HepG2 (cell line): ENCODE data around the gene OST4. TPM values are rescaled to one million over a fixed set of nuclear protein-coding genes. Genes with fewer than 3 reads are reported as not detected.

Source experiments
- ATM ChIP-seq: fragments of 450-650 bp; IDR thresholded peaks from 2 replicates; pipeline ENCODE4 v1.7.1; 2017; ENCODE audit warnings: mild to moderate bottlenecking, borderline replicate concordance
- BCL6 ChIP-seq: IDR thresholded peaks from 2 replicates; pipeline ENCODE4 v1.6.1; 2016; ENCODE audit warnings: missing genetic modification reagents, missing compliant biosample characterization
- CAMTA2 ChIP-seq: sonication (generic); formaldehyde crosslinking; IDR thresholded peaks from 2 replicates; pipeline ENCODE4 v1.4.0; 2020; ENCODE audit warnings: mild to moderate bottlenecking, missing genetic modification reagents, borderline replicate concordance
- SRSF9 ChIP-seq: fragments of 200-400 bp; formaldehyde crosslinking; IDR thresholded peaks from 2 replicates; pipeline ENCODE4 v1.6.1; 2018; ENCODE audit warnings: borderline replicate concordance, mild to moderate bottlenecking, low read depth, low read length; ENCODE audit not compliant: insufficient read depth, poor library complexity, severe bottlenecking
- XRCC5 ChIP-seq: fragments of 200-400 bp; formaldehyde crosslinking; optimal IDR thresholded peaks from 2 replicates; pipeline ENCODE3; 2017; ENCODE audit warnings: mild to moderate bottlenecking, low read length
- ZFP1 ChIP-seq: IDR thresholded peaks from 2 replicates; pipeline ENCODE4 v1.6.1; 2016
- ZMYM4 ChIP-seq: sonication (generic); formaldehyde crosslinking; IDR thresholded peaks from 2 replicates; pipeline ENCODE4 v1.8.1; 2023; ENCODE audit warnings: mild to moderate bottlenecking, missing genetic modification reagents
- ZNF460 ChIP-seq: sonication (generic); formaldehyde crosslinking; IDR thresholded peaks from 2 replicates; pipeline ENCODE4 v1.5.1; 2020; ENCODE audit warnings: missing genetic modification reagents, mild to moderate bottlenecking, borderline replicate concordance
- ZNF816 ChIP-seq: sonication (generic); formaldehyde crosslinking; IDR thresholded peaks from 2 replicates; pipeline ENCODE4 v1.8.0; 2022; ENCODE audit warnings: missing genetic modification reagents, mild to moderate bottlenecking, borderline replicate concordance
- polyA plus RNA-seq, 8 experiments: library from polyadenylated mRNA; depleted of rRNA in 3 of 8; stranded (reverse) in 7 of 8; unstranded in 1 of 8; fragments of >200 nt; fragmentation: Illumina TruSeq in 4 of 8; extraction: Trizol in 4 of 8; gene quantifications; 2 replicates each; pipeline versions ENCODE4 v1.2.1 to v1.2.3, GENCODE V29; 2011 to 2016; ENCODE audit warnings: low read depth in 4 of 8, missing spikeins in 1 of 8, mixed read lengths in 1 of 8; ENCODE audit not compliant: insufficient read depth in 1 of 8
- total RNA-seq, 5 experiments: library from RNA; depleted of rRNA; stranded (reverse); fragments of >200 nt; fragmentation: Illumina TruSeq; extraction: Trizol; gene quantifications; 2 replicates each; pipeline ENCODE4 v1.2.3, GENCODE V29; 2016; ENCODE audit warnings: low read depth in 1 of 5
- TF ChIP-seq, protein P1 (sequence below): sonication (generic); formaldehyde crosslinking; IDR thresholded peaks from 2 replicates; pipeline ENCODE4 v1.5.1; 2020; ENCODE audit warnings: mild to moderate bottlenecking, missing genetic modification reagents
- TF ChIP-seq, protein P2 (sequence below): sonication (generic); formaldehyde crosslinking; IDR thresholded peaks from 2 replicates; pipeline ENCODE4 v1.4.0; 2020; ENCODE audit warnings: mild to moderate bottlenecking, missing genetic modification reagents
- TF ChIP-seq, protein P3 (sequence below): sonication (generic); formaldehyde crosslinking; IDR thresholded peaks from 2 replicates; pipeline ENCODE4 v1.5.0; 2020; ENCODE audit warnings: mild to moderate bottlenecking, missing genetic modification reagents, borderline replicate concordance
- TF ChIP-seq, protein P4 (sequence below): sonication (generic); formaldehyde crosslinking; IDR thresholded peaks from 2 replicates; pipeline ENCODE4 v1.8.1; 2023; ENCODE audit warnings: missing genetic modification reagents, inconsistent platforms, borderline replicate concordance

The OST4 gene
- total and polyA plus RNA-seq, 2 of the 13 experiments (the other 11 are each of a cell fraction or from before 2014, with no cell fraction given) = 498 to 584 TPM

DNA sequence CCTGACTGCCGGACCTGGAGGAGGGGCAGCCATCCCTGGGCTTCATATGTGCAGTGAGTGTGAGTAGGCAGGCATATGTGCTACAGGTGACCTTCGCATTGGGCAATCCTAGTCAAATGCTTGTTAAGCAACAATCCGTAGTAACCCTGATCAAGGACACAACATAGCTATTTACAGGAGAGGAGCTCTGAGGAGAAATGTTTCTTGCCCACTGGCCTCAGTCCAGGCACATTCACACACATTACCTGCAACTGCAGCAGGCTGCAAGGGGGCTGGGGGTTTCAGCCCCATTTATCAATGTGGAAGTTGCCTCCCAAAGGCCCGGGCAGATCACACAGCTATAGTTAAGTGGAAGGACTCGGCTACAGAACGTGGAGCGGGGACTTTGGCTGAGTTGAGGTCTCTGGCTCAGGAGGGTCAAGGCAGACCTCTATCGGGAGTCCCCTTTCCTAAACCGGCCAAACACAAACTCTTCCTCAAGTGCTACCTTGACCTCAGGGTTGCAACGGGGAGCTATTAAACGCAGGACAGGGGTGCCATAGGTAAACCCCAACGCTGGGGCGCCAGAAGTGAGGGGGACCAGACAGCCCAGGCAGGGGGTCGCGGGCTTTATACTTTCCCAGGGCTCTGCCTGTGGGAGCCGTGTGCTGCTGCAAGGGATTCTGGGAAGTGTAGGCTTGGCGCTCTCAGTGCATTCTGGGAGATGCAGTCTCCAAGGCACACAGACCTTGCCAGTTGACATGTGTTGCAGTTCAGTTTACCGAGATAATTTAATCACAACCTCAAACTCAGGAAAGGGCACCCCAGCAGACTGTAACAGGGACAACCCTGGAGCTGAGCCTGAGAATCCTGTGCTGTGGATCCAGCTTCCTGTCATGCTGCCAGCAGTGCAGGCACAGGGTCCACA, 24.5 kb upstream of the OST4 start (continued):
- TF ChIP-seq, protein P1, sequence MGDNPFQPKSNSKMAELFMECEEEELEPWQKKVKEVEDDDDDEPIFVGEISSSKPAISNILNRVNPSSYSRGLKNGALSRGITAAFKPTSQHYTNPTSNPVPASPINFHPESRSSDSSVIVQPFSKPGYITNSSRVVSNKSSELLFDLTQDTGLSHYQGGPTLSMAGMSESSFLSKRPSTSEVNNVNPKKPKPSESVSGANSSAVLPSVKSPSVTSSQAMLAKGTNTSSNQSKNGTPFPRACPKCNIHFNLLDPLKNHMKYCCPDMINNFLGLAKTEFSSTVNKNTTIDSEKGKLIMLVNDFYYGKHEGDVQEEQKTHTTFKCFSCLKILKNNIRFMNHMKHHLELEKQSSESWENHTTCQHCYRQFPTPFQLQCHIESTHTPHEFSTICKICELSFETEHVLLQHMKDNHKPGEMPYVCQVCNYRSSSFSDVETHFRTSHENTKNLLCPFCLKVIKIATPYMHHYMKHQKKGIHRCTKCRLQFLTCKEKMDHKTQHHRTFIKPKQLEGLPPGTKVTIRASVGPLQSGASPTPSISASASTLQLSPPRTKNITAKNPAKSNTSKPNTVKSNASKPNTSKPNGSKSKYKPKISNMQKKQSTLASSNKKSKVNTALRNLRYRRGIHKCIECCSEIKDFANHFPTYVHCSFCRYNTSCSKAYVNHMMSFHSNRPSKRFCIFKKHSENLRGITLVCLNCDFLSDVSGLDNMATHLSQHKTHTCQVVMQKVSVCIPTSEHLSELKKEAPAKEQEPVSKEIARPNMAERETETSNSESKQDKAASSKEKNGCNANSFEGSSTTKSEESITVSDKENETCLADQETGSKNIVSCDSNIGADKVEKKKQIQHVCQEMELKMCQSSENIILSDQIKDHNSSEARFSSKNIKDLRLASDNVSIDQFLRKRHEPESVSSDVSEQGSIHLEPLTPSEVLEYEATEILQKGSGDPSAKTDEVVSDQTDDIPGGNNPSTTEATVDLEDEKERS (CRISPR knock-in tag) = peak; percentile 54; the same call in 1 of the 2 replicates
- TF ChIP-seq SRSF9 (no peak), CAMTA2 (CRISPR knock-in tag) (peak; percentile 73; the same call in 1 of the 2 replicates), ZNF460 (CRISPR knock-in tag) (no peak), ZFP1 (CRISPR knock-in tag) (peak; percentile 92; the same call in 1 of the 2 replicates), BCL6 (CRISPR knock-in tag) (peak; percentile 89), ZNF816 (CRISPR knock-in tag) (peak; percentile 74; the same call in 1 of the 2 replicates), XRCC5 (peak; percentile 13), ATM (no peak), ZMYM4 (CRISPR knock-in tag) (peak; percentile 87)
- TF ChIP-seq, protein P2, sequence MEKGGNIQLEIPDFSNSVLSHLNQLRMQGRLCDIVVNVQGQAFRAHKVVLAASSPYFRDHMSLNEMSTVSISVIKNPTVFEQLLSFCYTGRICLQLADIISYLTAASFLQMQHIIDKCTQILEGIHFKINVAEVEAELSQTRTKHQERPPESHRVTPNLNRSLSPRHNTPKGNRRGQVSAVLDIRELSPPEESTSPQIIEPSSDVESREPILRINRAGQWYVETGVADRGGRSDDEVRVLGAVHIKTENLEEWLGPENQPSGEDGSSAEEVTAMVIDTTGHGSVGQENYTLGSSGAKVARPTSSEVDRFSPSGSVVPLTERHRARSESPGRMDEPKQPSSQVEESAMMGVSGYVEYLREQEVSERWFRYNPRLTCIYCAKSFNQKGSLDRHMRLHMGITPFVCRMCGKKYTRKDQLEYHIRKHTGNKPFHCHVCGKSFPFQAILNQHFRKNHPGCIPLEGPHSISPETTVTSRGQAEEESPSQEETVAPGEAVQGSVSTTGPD (CRISPR knock-in tag) = no peak
- TF ChIP-seq, protein P3, sequence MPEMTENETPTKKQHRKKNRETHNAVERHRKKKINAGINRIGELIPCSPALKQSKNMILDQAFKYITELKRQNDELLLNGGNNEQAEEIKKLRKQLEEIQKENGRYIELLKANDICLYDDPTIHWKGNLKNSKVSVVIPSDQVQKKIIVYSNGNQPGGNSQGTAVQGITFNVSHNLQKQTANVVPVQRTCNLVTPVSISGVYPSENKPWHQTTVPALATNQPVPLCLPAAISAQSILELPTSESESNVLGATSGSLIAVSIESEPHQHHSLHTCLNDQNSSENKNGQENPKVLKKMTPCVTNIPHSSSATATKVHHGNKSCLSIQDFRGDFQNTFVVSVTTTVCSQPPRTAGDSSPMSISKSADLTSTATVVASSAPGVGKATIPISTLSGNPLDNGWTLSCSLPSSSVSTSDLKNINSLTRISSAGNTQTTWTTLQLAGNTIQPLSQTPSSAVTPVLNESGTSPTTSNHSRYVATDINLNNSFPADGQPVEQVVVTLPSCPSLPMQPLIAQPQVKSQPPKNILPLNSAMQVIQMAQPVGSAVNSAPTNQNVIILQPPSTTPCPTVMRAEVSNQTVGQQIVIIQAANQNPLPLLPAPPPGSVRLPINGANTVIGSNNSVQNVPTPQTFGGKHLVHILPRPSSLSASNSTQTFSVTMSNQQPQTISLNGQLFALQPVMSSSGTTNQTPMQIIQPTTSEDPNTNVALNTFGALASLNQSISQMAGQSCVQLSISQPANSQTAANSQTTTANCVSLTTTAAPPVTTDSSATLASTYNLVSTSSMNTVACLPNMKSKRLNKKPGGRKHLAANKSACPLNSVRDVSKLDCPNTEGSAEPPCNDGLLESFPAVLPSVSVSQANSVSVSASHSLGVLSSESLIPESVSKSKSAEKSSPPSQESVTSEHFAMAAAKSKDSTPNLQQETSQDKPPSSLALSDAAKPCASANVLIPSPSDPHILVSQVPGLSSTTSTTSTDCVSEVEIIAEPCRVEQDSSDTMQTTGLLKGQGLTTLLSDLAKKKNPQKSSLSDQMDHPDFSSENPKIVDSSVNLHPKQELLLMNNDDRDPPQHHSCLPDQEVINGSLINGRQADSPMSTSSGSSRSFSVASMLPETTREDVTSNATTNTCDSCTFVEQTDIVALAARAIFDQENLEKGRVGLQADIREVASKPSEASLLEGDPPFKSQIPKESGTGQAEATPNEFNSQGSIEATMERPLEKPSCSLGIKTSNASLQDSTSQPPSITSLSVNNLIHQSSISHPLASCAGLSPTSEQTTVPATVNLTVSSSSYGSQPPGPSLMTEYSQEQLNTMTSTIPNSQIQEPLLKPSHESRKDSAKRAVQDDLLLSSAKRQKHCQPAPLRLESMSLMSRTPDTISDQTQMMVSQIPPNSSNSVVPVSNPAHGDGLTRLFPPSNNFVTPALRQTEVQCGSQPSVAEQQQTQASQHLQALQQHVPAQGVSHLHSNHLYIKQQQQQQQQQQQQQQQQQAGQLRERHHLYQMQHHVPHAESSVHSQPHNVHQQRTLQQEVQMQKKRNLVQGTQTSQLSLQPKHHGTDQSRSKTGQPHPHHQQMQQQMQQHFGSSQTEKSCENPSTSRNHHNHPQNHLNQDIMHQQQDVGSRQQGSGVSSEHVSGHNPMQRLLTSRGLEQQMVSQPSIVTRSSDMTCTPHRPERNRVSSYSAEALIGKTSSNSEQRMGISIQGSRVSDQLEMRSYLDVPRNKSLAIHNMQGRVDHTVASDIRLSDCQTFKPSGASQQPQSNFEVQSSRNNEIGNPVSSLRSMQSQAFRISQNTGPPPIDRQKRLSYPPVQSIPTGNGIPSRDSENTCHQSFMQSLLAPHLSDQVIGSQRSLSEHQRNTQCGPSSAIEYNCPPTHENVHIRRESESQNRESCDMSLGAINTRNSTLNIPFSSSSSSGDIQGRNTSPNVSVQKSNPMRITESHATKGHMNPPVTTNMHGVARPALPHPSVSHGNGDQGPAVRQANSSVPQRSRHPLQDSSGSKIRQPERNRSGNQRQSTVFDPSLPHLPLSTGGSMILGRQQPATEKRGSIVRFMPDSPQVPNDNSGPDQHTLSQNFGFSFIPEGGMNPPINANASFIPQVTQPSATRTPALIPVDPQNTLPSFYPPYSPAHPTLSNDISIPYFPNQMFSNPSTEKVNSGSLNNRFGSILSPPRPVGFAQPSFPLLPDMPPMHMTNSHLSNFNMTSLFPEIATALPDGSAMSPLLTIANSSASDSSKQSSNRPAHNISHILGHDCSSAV (CRISPR knock-in tag) = 0 out of 2 replicates have a peak, but pooled peaks have one; percentile 51
- TF ChIP-seq, protein P4, sequence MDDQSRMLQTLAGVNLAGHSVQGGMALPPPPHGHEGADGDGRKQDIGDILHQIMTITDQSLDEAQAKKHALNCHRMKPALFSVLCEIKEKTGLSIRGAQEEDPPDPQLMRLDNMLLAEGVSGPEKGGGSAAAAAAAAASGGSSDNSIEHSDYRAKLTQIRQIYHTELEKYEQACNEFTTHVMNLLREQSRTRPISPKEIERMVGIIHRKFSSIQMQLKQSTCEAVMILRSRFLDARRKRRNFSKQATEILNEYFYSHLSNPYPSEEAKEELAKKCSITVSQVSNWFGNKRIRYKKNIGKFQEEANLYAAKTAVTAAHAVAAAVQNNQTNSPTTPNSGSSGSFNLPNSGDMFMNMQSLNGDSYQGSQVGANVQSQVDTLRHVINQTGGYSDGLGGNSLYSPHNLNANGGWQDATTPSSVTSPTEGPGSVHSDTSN (CRISPR knock-in tag) = 0 out of 2 replicates have a peak, but pooled peaks have one; percentile 48
